ENCODE results near the gene NR1H3. TPM values are rescaled to one million over a fixed set of nuclear protein-coding genes. Genes with fewer than 3 reads are reported as not detected.

NR1H3 gene
- total RNA-seq, 1 donor from 2014 or later = 14.2 TPM

DNA sequence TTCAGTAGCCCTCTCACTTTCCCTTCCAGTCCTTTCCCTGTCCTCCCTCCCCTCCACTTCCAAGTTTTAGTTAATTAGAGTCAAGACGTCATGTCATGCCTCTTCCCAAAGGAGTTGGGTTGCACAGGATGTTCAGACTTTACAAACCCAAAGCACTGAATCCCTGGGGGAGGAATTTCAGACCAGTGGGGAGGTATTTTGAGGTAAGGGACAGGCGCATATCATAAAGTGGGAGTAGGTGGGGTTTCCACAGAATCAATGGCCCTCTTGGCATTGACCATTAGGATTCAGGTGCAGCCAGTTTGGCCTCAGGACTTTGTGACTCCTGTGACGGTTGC lies 8.4 kb upstream of the NR1H3 start:
- H3K9me3 Mint-ChIP-seq = no peaks in the 10 kb centered on the region
- no peak for DNase-seq (ENCODE audit: extremely low spot score, unreplicated experiment)
- TF ChIP-seq, protein P1, sequence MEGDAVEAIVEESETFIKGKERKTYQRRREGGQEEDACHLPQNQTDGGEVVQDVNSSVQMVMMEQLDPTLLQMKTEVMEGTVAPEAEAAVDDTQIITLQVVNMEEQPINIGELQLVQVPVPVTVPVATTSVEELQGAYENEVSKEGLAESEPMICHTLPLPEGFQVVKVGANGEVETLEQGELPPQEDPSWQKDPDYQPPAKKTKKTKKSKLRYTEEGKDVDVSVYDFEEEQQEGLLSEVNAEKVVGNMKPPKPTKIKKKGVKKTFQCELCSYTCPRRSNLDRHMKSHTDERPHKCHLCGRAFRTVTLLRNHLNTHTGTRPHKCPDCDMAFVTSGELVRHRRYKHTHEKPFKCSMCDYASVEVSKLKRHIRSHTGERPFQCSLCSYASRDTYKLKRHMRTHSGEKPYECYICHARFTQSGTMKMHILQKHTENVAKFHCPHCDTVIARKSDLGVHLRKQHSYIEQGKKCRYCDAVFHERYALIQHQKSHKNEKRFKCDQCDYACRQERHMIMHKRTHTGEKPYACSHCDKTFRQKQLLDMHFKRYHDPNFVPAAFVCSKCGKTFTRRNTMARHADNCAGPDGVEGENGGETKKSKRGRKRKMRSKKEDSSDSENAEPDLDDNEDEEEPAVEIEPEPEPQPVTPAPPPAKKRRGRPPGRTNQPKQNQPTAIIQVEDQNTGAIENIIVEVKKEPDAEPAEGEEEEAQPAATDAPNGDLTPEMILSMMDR (conservative IDR thresholded peaks at IDR 0.05) = no peak
- peak overlapping the region; percentile 100 for H3K4me3 Mint-ChIP-seq
- no peaks in the 10 kb centered on the region for H3K27me3 Mint-ChIP-seq
- peaks cover 22% of the 10 kb centered on the region for H3K4me1 Mint-ChIP-seq (ENCODE audit: unreplicated experiment)
- H3K27ac Mint-ChIP-seq = peak overlapping the region; percentile 99
- H3K36me3 Mint-ChIP-seq = no peaks in the 10 kb centered on the region

DNA sequence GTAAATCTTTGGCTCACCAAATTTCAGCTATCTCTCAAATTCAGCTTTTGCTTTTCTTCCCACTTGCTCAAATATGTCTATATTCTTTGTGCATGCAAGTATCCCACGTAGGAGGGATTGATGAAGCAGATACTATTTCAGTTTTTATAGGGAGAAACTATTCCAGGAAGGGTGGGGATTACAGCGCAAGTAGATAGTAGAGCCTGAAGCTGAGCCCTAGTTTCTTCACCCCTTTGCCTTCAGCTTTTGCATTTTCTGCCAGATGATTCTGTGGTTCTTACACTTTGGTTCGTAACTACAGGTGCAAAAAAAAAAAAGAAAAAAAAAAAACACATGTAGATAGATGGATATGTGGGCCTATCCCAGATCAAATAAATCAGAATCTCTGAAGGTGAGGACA lies 6.0 kb upstream of the NR1H3 start:
- Mint-ChIP-seq H3K4me3 (peak overlapping the region; percentile 44), H3K4me1 (ENCODE audit: unreplicated experiment) (peaks cover 30% of the 10 kb centered on the region), H3K9me3 (no peaks in the 10 kb centered on the region), H3K36me3 (no peaks in the 10 kb centered on the region), H3K27ac (no peak overlapping the region), H3K27me3 (no peaks in the 10 kb centered on the region)
- TF ChIP-seq, protein P1 (conservative IDR thresholded peaks at IDR 0.05) = no peak
- DNase-seq (ENCODE audit: extremely low spot score, unreplicated experiment) = no peak

DNA sequence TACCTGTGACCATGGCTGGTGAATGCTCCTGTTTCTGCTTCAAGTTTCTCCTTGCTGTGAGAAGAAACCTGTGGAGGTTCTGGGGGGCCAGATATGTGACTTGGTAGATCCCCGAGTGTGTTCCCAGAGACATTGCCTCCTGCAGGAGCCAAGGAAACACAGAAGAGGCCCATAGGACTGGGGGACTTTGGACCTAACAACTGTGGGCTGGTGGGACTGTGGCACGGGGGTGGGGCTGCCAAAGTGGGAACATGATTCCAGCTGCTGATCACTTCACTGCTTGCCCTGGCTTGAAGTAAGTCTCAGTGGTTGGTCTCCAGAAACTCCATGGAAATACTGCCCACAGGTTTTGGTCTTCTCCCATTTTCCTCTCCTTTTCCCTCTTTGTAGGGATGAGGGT lies 4.1 kb upstream of the NR1H3 start:
- DNase-seq (ENCODE audit: extremely low spot score, unreplicated experiment) = no peak
- Mint-ChIP-seq H3K27ac (peak overlapping the region; percentile 48), H3K27me3 (no peaks in the 10 kb centered on the region)

DNA sequence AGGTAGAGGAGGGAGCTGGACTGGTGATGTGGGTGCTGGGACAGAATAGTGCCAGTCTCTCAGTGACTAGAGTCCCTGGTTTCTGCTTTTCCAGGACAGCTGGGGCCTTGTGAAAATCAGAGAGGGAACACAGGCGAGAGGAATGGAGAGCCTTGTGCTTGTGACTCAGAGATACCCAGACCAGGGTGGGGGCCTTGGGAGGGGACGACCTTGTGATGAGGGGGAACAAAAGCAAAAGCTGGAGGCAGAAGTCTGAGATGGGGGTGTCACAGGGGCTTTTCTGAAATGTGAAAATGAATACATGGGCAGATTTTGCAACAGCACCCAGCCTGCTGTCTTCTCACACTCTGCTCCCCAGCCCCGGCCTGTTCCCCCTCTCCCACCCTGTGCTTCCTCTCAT lies 3.4 kb upstream of the NR1H3 start:
- TF ChIP-seq, protein P1 (conservative IDR thresholded peaks at IDR 0.05) = no peak
- Mint-ChIP-seq H3K9me3 (no peaks in the 10 kb centered on the region), H3K27me3 (no peaks in the 10 kb centered on the region), H3K36me3 (no peaks in the 10 kb centered on the region), H3K4me3 (peak overlapping the region; percentile 54), H3K4me1 (ENCODE audit: unreplicated experiment) (peaks cover 33% of the 10 kb centered on the region), H3K27ac (peak overlapping the region; percentile 48)
- DNase-seq (ENCODE audit: extremely low spot score, unreplicated experiment) = no peak

More for the DNA sequence above, 4.1 kb upstream of the NR1H3 start:
- Mint-ChIP-seq H3K9me3 (no peaks in the 10 kb centered on the region), H3K4me3 (no peak overlapping the region), H3K36me3 (no peaks in the 10 kb centered on the region), H3K4me1 (ENCODE audit: unreplicated experiment) (peaks cover 33% of the 10 kb centered on the region)
- TF ChIP-seq, protein P1 (conservative IDR thresholded peaks at IDR 0.05) = no peak

DNA sequence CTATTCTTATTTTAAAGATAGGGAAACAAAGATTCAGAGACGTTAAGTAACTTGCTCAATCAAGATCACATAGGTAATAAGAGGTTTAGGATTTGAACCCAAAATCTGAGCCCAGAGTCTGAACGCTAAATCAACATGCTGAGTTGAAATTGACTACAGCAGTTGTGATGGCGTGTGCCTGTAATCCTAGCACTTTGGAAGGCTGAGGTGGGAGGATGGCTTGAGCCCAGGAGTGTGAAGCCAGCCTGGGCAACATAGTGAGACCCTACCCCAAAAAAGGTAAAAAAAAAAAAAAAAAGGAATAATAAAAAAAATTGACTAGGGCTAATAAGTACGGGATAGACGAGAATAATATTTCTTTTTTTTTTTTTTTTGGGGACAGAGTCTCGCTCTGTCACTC lies 1.4 kb upstream of the NR1H3 start:
- Mint-ChIP-seq H3K36me3 (no peaks in the 10 kb centered on the region), H3K4me3 (no peak overlapping the region), H3K9me3 (no peaks in the 10 kb centered on the region), H3K27me3 (no peaks in the 10 kb centered on the region), H3K27ac (no peak overlapping the region), H3K4me1 (ENCODE audit: unreplicated experiment) (peaks cover 35% of the 10 kb centered on the region)
- no peak for DNase-seq (ENCODE audit: extremely low spot score, unreplicated experiment)
- TF ChIP-seq, protein P1 (conservative IDR thresholded peaks at IDR 0.05) = no peak

DNA sequence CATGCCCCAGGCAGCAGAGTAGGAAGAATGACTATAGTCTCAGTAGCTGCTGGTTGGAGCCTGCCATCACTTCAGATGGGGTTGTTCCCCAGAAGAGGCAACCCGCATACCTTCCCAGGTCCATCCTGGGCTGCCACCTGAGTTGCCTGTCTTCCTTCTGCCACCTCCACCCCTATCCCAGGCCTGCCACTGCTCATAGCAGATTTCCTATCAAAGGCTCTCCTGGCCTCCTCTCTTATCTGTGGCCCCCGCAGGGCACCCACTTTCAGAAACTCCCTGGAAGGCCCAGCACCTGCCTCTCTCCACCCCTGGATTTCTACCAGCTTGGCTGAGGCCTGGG lies 649 bp upstream of the NR1H3 start:
- H3K27me3 Mint-ChIP-seq = no peaks in the 10 kb centered on the region
- H3K27ac Mint-ChIP-seq = peak overlapping the region; percentile 41
- H3K4me1 Mint-ChIP-seq (ENCODE audit: unreplicated experiment) = peaks cover 35% of the 10 kb centered on the region
- TF ChIP-seq, protein P1 (conservative IDR thresholded peaks at IDR 0.05) = no peak
- H3K4me3 Mint-ChIP-seq = peak overlapping the region; percentile 70
- no peaks in the 10 kb centered on the region for H3K36me3 Mint-ChIP-seq
- H3K9me3 Mint-ChIP-seq = no peaks in the 10 kb centered on the region
- DNase-seq (ENCODE audit: extremely low spot score, unreplicated experiment) = no peak

Data from type B pancreatic cell (in vitro differentiated cells).